Vagina (tissue), 2 donors: ENCODE data around the gene SLC41A2. TPM values are rescaled to one million over a fixed set of nuclear protein-coding genes. Genes with fewer than 3 reads are reported as not detected.

Source experiments
- DNase-seq, 2 donors: peaks; one replicate each; pipeline ENCODE4 v3.0.0-alpha.2; 2017; ENCODE audit errors: extremely low spot score in 2 of 2
- H3K27ac ChIP-seq: fragments of 200-600 bp; sonication (generic); one replicate; pipeline ENCODE4 v1.5.1; 2019
- H3K27me3 ChIP-seq: fragments of 200-600 bp; sonication (generic); one replicate; pipeline ENCODE4 v1.5.1; 2019
- H3K36me3 ChIP-seq, 2 donors: fragments of 200-600 bp; sonication (generic); one replicate each; pipeline ENCODE4 v1.5.1; 2017 to 2019
- H3K4me1 ChIP-seq: fragments of 200-600 bp; sonication (generic); one replicate; pipeline ENCODE4 v1.5.1; 2019
- H3K4me3 ChIP-seq, 2 donors: fragments of 200-600 bp; sonication (generic); 1 replicate in 1 of 2; 2 replicates in 1 of 2; pipeline ENCODE4 v1.5.1; 2016 to 2019
- H3K9me3 ChIP-seq: fragments of 200-600 bp; sonication (generic); one replicate; pipeline ENCODE4 v1.5.1; 2019
- POLR2A ChIP-seq, 2 donors: fragments of 450-650 bp; IDR thresholded peaks; one replicate each; pipeline ENCODE4 v1.6.1; 2017; ENCODE audit warnings: antibody characterized with exemption in 2 of 2, mild to moderate bottlenecking in 2 of 2, moderate library complexity in 2 of 2
- POLR2AphosphoS5 ChIP-seq, 2 donors: sonication (generic); formaldehyde crosslinking; IDR thresholded peaks; one replicate each; pipeline ENCODE4 v1.9.0; 2017; ENCODE audit warnings: antibody characterized with exemption in 2 of 2, mild to moderate bottlenecking in 2 of 2, low read depth in 1 of 2; ENCODE audit not compliant: insufficient read depth in 1 of 2
- intact Hi-C: fragments of 100-400 bp; cut with DNase I; formaldehyde crosslinking; loops from one replicate; pipeline ENCODE4 v1.15.1; 2023
- total RNA-seq: library from RNA; depleted of rRNA; stranded (reverse); fragments of >200 nt; gene quantifications from one replicate; pipeline ENCODE4 v1.2.3, GENCODE V29; 2016
- TF ChIP-seq, protein P1 (sequence below), 3 experiments: fragments of 450-650 bp in 2 of 3; fragments of 200-600 bp in 1 of 3; sonication (generic) in 1 of 3; IDR thresholded peaks; one replicate each; pipeline ENCODE4 v1.5.1; 2017 to 2019; ENCODE audit warnings: antibody characterized with exemption in 3 of 3, mild to moderate bottlenecking in 2 of 3, moderate library complexity in 2 of 3

The SLC41A2 gene
- total RNA-seq, 1 donor from 2014 or later: 19.9 TPM

DNA sequence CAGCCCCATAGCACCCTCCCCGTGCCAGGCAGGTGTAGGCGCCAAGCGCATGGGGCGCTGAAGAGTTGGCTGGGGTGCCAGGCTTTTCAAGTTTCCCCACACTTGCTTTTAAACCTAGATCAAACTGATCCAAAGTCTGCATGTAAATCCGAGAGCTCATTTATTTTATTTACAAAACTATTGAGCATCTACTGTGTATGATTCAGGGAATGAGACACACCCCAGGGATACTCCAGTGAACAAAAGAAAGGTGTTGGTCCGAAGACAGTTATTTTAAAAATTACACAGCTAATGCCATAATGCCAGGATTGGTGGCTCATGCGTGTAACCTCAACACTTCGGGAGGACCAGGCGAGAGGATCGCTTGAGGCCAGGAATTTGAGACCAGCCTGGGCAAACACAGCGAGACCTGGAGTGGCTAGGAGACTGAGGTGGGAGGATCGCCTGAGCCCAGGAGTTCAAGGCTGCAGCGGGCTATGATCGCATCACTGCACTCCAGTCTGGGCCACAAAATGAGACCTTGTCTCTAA lies 780 bp upstream of the SLC41A2 start:
- Histone ChIP-seq H3K27ac (peak overlapping the region; percentile 80), H3K4me3 (peak overlapping the region; percentile 66 to 96), H3K9me3 (no peaks in the 10 kb centered on the region), H3K36me3 (no peaks in the 10 kb centered on the region), H3K27me3 (no peaks in the 10 kb centered on the region), H3K4me1 (peaks cover 14% of the 10 kb centered on the region)
- no peak for DNase-seq
- intact Hi-C loops: no loop called here
- no peak for TF ChIP-seq POLR2A (IDR thresholded peaks at IDR 0.05)
- TF ChIP-seq, protein P1, sequence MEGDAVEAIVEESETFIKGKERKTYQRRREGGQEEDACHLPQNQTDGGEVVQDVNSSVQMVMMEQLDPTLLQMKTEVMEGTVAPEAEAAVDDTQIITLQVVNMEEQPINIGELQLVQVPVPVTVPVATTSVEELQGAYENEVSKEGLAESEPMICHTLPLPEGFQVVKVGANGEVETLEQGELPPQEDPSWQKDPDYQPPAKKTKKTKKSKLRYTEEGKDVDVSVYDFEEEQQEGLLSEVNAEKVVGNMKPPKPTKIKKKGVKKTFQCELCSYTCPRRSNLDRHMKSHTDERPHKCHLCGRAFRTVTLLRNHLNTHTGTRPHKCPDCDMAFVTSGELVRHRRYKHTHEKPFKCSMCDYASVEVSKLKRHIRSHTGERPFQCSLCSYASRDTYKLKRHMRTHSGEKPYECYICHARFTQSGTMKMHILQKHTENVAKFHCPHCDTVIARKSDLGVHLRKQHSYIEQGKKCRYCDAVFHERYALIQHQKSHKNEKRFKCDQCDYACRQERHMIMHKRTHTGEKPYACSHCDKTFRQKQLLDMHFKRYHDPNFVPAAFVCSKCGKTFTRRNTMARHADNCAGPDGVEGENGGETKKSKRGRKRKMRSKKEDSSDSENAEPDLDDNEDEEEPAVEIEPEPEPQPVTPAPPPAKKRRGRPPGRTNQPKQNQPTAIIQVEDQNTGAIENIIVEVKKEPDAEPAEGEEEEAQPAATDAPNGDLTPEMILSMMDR (IDR thresholded peaks at IDR 0.05): no peak
- TF ChIP-seq POLR2AphosphoS5 (IDR thresholded peaks at IDR 0.05; ENCODE audit: insufficient read depth in 1 of 2, low read depth in 1 of 2): no peak

DNA sequence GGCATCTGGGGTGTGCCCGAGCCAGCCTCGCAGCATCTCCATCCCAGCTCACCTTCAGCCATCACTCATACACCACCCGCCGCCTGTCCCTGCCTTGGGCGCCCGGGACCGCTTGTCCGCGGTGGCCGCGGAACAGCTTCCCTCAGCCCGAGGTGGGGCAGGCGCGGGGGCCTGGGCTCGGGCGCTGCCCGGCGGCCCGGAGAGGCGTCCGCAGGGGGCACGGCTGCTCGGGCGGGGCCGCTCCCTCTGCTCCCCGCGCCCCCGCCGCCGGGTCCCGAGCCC lies 430 bp downstream of the SLC41A2 start:
- intact Hi-C loops: no loop called here
- peak overlapping the region; percentile 66 to 96 for H3K4me3 ChIP-seq
- no peak for DNase-seq
- H3K9me3 ChIP-seq: no peaks in the 10 kb centered on the region
- TF ChIP-seq, protein P1 (IDR thresholded peaks at IDR 0.05): no peak
- TF ChIP-seq POLR2A (IDR thresholded peaks at IDR 0.05): no peak
- H3K27ac ChIP-seq: peak overlapping the region; percentile 80
- peaks cover 14% of the 10 kb centered on the region for H3K4me1 ChIP-seq
- no peaks in the 10 kb centered on the region for H3K36me3 ChIP-seq
- H3K27me3 ChIP-seq: no peaks in the 10 kb centered on the region

DNA sequence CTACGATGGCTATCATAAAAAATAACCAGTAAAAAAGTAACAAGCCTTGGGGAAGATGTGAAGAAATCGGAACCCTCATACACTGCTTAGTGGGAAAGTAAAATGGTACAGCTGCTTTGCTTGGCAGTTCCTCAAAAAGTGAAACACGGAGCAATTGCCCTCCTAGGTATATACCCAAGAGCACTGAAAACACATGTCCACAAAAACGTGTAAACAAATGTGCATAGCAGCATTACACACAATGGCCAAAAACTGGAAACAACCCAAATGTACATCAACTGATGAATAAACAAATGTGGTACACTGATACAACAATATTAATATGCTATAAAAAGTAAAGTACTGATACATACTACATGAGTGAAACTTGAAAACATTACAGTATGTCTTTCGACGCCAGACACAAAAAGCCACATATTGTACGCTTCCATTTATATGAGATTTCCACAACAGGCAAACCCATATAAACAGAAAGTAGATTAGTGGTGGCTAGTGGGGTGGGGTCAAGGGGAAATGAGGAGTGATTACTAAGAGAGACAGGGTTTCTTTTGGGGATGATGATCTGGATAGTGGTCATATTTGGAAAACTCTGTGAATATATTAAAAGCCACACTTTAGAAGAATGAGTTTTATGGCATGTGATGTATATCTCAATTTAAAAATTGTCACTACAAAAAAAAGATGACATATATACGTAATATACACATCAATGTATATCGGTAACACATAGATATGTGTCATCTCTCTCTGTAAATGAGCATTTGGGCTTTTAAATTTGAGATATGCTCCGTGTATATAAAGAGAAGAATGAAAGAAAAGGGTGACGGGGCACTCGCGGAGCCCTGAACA lies 996 bp downstream of the SLC41A2 start:
- H3K27ac ChIP-seq: peak overlapping the region; percentile 80
- H3K4me1 ChIP-seq: peaks cover 14% of the 10 kb centered on the region
- DNase-seq: no peak

DNA sequence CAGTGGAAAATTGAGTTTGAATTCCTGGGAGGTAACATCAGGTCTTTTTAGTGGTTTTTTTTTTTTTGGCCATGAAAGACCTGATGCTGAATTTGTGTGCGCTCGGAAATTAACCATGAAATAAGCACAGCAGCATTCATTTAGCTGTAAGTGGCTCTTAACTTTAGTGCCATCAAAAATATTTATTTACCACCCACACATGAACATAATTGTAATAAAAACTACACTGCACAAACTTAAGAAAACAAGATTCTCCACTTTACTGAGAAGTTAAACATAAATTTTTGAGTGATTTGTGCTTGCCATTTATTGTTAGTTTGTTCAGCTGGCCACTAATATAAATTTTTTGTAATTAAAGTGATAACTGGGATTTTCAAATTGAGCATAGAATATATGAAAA lies 2.4 kb downstream of the SLC41A2 start:
- Histone ChIP-seq H3K36me3 (no peaks in the 10 kb centered on the region), H3K27ac (no peak overlapping the region), H3K4me1 (peaks cover 14% of the 10 kb centered on the region), H3K9me3 (no peaks in the 10 kb centered on the region), H3K27me3 (no peaks in the 10 kb centered on the region), H3K4me3 (no peak overlapping the region)
- no peak for DNase-seq
- TF ChIP-seq, protein P1 (IDR thresholded peaks at IDR 0.05): no peak
- TF ChIP-seq POLR2AphosphoS5 (IDR thresholded peaks at IDR 0.05; ENCODE audit: insufficient read depth in 1 of 2, low read depth in 1 of 2) (no peak), POLR2A (IDR thresholded peaks at IDR 0.05) (no peak)
- intact Hi-C loops: no loop called here

More for the DNA sequence above, 996 bp downstream of the SLC41A2 start:
- H3K9me3 ChIP-seq: no peaks in the 10 kb centered on the region
- TF ChIP-seq, protein P1 (IDR thresholded peaks at IDR 0.05): no peak
- TF ChIP-seq POLR2AphosphoS5 (IDR thresholded peaks at IDR 0.05; ENCODE audit: insufficient read depth in 1 of 2, low read depth in 1 of 2) (no peak), POLR2A (IDR thresholded peaks at IDR 0.05) (no peak)
- intact Hi-C loops: no loop called here
- no peaks in the 10 kb centered on the region for H3K36me3 ChIP-seq
- H3K27me3 ChIP-seq: no peaks in the 10 kb centered on the region
- peak overlapping the region; percentile 66 to 96 for H3K4me3 ChIP-seq

DNA sequence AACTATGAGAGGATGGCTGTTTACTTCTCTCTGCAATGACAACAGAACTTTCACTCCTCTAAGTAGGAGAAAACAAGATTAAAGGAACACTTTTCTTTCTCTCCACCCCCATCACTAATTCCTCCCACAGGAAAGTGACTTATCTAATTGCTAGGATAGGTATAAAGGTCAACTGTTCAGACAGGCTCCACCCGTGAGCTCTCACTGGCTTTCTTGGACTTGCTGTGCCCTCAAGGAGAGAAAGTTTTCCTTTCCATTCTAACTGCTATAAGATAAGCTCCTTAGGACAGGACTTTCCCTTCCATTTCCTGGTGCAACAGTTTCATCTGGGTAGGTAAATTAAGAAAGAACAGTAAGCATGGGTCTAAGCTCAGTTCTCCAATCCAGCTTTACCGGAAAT lies 4.8 kb downstream of the SLC41A2 start:
- intact Hi-C loops: no loop called here
- Histone ChIP-seq H3K27me3 (no peaks in the 10 kb centered on the region), H3K27ac (no peak overlapping the region), H3K36me3 (no peaks in the 10 kb centered on the region), H3K9me3 (no peaks in the 10 kb centered on the region), H3K4me3 (no peak overlapping the region), H3K4me1 (no peaks in the 10 kb centered on the region)
- TF ChIP-seq POLR2AphosphoS5 (IDR thresholded peaks at IDR 0.05; ENCODE audit: insufficient read depth in 1 of 2, low read depth in 1 of 2) (no peak), POLR2A (IDR thresholded peaks at IDR 0.05) (no peak)
- TF ChIP-seq, protein P1 (IDR thresholded peaks at IDR 0.05): no peak
- DNase-seq: no peak
